ENCODE measurements around the gene RAD54L.

RAD54L gene

DNA sequence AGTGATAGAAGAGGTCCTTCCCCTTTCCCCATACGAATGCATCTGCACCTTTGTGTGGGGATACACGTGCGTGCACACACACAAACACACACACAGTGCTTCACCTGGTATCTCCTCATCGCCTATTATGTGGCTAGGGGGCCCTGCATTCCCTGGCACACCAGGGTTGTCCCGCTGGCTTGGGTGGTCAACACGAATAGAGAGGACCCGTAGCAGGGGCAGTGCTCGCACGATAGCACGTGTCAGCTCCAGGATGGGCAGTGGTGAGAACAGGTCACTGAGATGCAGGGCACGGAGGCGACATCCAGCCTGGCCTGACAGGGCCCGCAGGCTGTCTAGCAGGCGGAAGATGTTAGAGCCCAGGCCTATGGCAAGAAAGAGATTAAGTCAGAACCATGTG, 33.5 kb downstream of the RAD54L start:
- H3K4me1 ChIP-seq (ENCODE audit: control insufficient read depth in 5 of 5, insufficient read depth in 5 of 5, low read length in 5 of 5) = peaks cover 0 to 20% (median 8%) of the 10 kb centered on the region in 5 donors
- H3K27ac ChIP-seq (ENCODE audit: low read depth, low read length) = no peak overlapping the region
- no peaks in the 10 kb centered on the region for H3K9me3 ChIP-seq (ENCODE audit: control insufficient read depth in 5 of 5, low read length in 5 of 5)
- H3K4me3 ChIP-seq (ENCODE audit: low read depth in 1 of 5, low read length in 5 of 5) = no peak overlapping the region
- no peak overlapping the region for H3K9ac ChIP-seq (ENCODE audit: low read length in 5 of 5)
- no peaks in the 10 kb centered on the region for H3K27me3 ChIP-seq (ENCODE audit: control insufficient read depth in 5 of 5, insufficient read depth in 4 of 5, low read length in 5 of 5)
- H3K36me3 ChIP-seq (ENCODE audit: control insufficient read depth in 5 of 5, insufficient read depth in 5 of 5, low read length in 5 of 5) = peaks cover 14 to 81% (median 57%) of the 10 kb centered on the region in 5 donors

DNA sequence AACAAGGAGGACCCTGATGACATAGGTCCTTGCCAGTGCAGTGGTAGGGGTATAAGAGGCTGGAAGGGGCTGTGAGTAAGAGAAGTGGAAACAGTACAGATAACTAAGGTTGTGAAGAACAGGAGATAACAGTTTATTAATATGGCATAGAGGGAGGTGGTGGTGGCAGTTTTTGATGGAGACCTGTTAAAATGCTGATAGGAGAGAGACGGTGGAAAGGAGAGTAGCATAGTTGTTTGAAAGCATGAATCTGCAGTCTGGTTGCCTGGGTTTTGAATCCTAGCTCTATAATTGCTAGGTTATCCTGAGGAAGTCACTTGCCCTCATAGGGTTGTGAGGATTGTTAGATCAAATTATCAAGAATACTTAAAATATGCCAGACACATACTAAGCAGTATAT, 36.5 kb downstream of the RAD54L start:
- Histone ChIP-seq H3K4me3 (ENCODE audit: low read depth in 1 of 5, low read length in 5 of 5) (no peak overlapping the region), H3K27ac (ENCODE audit: low read depth, low read length) (no peak overlapping the region), H3K36me3 (ENCODE audit: control insufficient read depth in 5 of 5, insufficient read depth in 5 of 5, low read length in 5 of 5) (peaks cover 23 to 79% (median 60%) of the 10 kb centered on the region in 5 donors), H3K9me3 (ENCODE audit: control insufficient read depth in 5 of 5, low read length in 5 of 5) (no peaks in the 10 kb centered on the region), H3K4me1 (ENCODE audit: control insufficient read depth in 5 of 5, insufficient read depth in 5 of 5, low read length in 5 of 5) (peaks cover 0 to 15% (median 10%) of the 10 kb centered on the region in 5 donors), H3K9ac (ENCODE audit: low read length in 5 of 5) (no peak overlapping the region), H3K27me3 (ENCODE audit: control insufficient read depth in 5 of 5, insufficient read depth in 4 of 5, low read length in 5 of 5) (no peaks in the 10 kb centered on the region)

DNA sequence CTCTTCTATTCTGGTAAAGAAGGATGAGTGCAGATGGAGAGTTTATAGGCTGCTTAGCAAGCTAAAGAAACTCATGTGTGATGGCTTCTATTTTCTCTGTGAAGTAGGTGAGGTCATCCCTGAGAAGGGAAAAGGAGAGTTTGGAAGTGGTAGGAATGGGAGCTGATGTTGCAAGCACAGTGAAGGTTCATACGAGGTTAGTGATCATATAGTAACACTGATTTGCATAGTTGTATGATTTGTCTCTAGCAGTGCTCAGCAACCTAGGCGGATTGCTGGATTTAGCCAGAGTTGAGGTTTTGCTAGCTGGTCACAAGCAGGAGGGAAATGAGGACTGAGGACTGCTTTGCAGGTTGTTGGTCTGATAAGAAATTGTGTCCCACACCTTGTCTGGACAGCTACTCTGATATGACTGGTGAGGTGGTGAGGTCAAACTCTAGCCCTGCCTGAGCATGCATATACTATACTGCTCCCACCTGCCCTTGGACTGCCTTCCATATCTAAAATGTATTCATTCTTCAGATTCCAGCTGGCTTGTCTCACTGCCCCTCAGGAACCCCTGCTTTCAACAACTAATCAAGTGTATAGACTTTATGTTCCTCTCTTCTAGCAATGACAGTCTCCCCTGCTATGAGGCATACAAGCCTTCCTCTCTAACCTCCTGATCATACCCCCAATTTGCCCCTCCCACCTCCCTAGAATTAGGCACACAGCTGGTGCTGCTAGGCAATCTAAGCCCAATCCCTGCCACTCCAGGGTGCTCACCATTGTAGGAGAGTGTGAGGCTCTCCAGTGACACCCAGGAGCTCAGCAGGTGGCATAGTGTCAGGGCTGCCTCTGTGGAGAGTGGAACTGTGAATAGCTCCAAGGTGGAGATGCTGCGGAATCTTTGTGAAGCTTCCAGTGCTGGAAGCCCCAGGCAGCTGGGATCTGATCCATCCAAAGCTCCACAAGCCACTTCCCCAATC, 37.3 kb downstream of the RAD54L start:
- Histone ChIP-seq H3K36me3 (ENCODE audit: control insufficient read depth in 5 of 5, insufficient read depth in 5 of 5, low read length in 5 of 5) (peaks cover 23 to 75% (median 57%) of the 10 kb centered on the region in 5 donors), H3K27me3 (ENCODE audit: control insufficient read depth in 5 of 5, insufficient read depth in 4 of 5, low read length in 5 of 5) (no peaks in the 10 kb centered on the region), H3K9ac (ENCODE audit: low read length in 5 of 5) (peak overlapping the region in 1 of 5 donors; percentile 29), H3K9me3 (ENCODE audit: control insufficient read depth in 5 of 5, low read length in 5 of 5) (no peaks in the 10 kb centered on the region), H3K27ac (ENCODE audit: low read depth, low read length) (no peak overlapping the region), H3K4me1 (ENCODE audit: control insufficient read depth in 5 of 5, insufficient read depth in 5 of 5, low read length in 5 of 5) (peaks cover 0 to 10% (median 4%) of the 10 kb centered on the region in 5 donors), H3K4me3 (ENCODE audit: low read depth in 1 of 5, low read length in 5 of 5) (no peak overlapping the region)

DNA sequence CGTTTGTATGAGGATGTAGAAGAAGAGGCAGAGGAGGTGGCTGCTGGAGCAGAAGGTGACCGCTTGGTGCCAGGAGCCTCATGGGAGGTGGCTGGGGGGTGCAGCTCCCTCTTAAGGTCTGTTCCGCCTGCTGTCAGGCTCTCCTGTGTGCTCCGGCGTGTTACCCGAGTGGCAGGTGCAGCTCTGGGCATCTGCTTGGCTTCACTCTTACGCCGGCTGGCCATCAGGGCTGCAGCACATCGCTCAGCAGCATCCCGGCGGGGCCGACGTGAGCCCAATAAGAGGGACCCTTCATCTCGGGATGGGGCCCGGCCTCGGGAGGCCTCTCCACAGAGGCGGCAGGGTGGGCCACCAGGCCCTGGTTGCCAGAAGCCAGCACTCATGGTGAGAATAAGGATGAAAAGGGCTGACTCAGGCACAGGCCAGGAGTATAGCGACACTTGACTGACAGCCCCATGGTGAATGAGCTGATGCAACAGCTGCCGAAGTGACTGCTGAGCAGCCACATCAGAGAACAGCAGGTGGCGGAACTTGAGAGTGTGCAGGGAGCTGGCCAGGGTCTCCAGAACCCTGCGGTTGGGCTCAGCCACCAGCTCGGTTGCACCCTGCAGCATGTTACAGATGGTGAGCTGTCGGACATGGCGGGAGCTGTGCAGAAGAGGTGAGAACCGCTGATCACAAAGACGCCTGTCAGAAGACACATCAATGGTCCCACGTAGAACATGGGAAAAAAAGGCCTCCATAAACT, 38.3 kb downstream of the RAD54L start:
- H3K4me3 ChIP-seq (ENCODE audit: low read depth in 1 of 5, low read length in 5 of 5) = no peak overlapping the region
- peaks cover 18 to 68% (median 47%) of the 10 kb centered on the region in 5 donors for H3K36me3 ChIP-seq (ENCODE audit: control insufficient read depth in 5 of 5, insufficient read depth in 5 of 5, low read length in 5 of 5)
- H3K9ac ChIP-seq (ENCODE audit: low read length in 5 of 5) = no peak overlapping the region
- no peaks in the 10 kb centered on the region for H3K9me3 ChIP-seq (ENCODE audit: control insufficient read depth in 5 of 5, low read length in 5 of 5)
- no peaks in the 10 kb centered on the region for H3K27me3 ChIP-seq (ENCODE audit: control insufficient read depth in 5 of 5, insufficient read depth in 4 of 5, low read length in 5 of 5)
- H3K27ac ChIP-seq (ENCODE audit: low read depth, low read length) = no peak overlapping the region
- peaks cover 0 to 10% (median 4%) of the 10 kb centered on the region in 5 donors for H3K4me1 ChIP-seq (ENCODE audit: control insufficient read depth in 5 of 5, insufficient read depth in 5 of 5, low read length in 5 of 5)

DNA sequence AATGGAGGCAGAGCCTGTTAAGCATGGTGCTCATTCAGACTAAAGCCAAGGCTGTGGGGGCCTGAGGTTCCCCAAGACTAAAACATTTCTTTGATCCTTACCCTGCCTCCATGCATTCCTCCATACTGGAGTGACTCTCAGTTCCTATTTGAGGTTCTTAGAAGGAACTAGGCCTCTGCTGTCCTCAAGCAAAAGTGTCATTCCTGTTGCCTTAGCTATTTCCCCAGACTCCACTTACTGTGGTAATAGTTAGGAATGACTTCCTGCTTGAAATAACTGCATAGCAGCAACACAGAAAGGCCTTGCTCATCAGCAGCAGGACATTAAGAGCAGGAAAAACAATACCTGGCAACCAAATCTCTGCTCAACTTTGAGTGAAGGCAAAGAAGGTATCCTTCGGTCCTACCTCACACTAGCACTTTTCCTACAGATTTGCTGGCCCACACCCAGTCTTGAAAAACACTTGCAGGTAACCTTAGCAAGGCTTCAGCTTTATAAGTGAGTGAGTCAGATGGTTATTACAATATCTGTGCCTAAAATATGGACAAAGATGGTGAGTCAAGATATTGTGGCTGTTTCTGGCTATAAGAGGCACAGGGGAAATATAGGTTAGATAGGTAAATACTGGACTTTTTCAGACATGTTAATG, 41.0 kb downstream of the RAD54L start:
- Histone ChIP-seq H3K9me3 (ENCODE audit: control insufficient read depth in 5 of 5, low read length in 5 of 5) (no peaks in the 10 kb centered on the region), H3K9ac (ENCODE audit: low read length in 5 of 5) (no peak overlapping the region), H3K4me3 (ENCODE audit: low read depth in 1 of 5, low read length in 5 of 5) (no peak overlapping the region), H3K4me1 (ENCODE audit: control insufficient read depth in 5 of 5, insufficient read depth in 5 of 5, low read length in 5 of 5) (peaks cover 0 to 4% (median 0%) of the 10 kb centered on the region in 5 donors), H3K27me3 (ENCODE audit: control insufficient read depth in 5 of 5, insufficient read depth in 4 of 5, low read length in 5 of 5) (no peaks in the 10 kb centered on the region), H3K27ac (ENCODE audit: low read depth, low read length) (no peak overlapping the region), H3K36me3 (ENCODE audit: control insufficient read depth in 5 of 5, insufficient read depth in 5 of 5, low read length in 5 of 5) (peaks cover 23 to 64% (median 41%) of the 10 kb centered on the region in 5 donors)

DNA sequence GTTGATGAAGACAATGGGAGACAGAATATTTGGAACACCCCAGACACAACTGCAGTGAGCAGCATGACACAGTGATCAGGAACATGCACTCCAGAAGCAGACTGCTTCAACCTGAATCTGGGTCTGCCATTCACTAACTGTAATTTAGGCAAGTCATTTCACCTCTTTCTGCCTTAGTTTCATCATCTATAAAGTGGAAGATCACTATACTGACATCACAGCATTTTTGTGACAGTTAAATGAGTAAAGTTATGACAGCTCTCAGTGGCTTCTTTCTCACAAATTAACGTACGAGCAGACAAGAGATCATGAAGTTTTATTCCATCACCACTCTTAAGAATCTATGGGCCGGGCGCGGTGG, 41.6 kb downstream of the RAD54L start:
- H3K27me3 ChIP-seq (ENCODE audit: control insufficient read depth in 5 of 5, insufficient read depth in 4 of 5, low read length in 5 of 5) = no peaks in the 10 kb centered on the region
- H3K4me1 ChIP-seq (ENCODE audit: control insufficient read depth in 5 of 5, insufficient read depth in 5 of 5, low read length in 5 of 5) = peaks cover 0 to 4% (median 0%) of the 10 kb centered on the region in 5 donors
- H3K36me3 ChIP-seq (ENCODE audit: control insufficient read depth in 5 of 5, insufficient read depth in 5 of 5, low read length in 5 of 5) = peaks cover 21 to 66% (median 40%) of the 10 kb centered on the region in 5 donors
- H3K4me3 ChIP-seq (ENCODE audit: low read depth in 1 of 5, low read length in 5 of 5) = no peak overlapping the region
- no peak overlapping the region for H3K27ac ChIP-seq (ENCODE audit: low read depth, low read length)
- H3K9me3 ChIP-seq (ENCODE audit: control insufficient read depth in 5 of 5, low read length in 5 of 5) = no peaks in the 10 kb centered on the region
- H3K9ac ChIP-seq (ENCODE audit: low read length in 5 of 5) = no peak overlapping the region

DNA sequence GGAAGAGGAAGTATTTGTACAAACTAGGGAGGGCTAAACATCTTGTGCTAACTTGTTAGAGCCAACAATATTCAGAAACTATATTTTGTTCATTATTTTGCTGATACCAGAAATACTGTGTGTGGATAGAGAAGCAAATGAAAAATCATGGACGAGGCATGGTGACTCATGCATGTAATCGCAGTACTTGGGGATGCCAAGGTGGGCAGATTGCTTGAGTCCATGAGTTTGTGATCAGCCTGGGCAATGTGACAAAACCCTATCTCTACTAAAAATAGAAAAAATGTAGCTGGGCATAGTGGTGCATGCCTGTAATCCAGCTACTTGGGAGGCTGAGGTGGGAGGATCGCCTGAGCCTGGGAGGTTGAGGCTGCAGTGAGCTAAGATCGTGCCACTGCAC, 42.4 kb downstream of the RAD54L start:
- Histone ChIP-seq H3K4me3 (ENCODE audit: low read depth in 1 of 5, low read length in 5 of 5) (no peak overlapping the region), H3K9ac (ENCODE audit: low read length in 5 of 5) (no peak overlapping the region), H3K36me3 (ENCODE audit: control insufficient read depth in 5 of 5, insufficient read depth in 5 of 5, low read length in 5 of 5) (peaks cover 14 to 65% (median 31%) of the 10 kb centered on the region in 5 donors), H3K27ac (ENCODE audit: low read depth, low read length) (no peak overlapping the region), H3K27me3 (ENCODE audit: control insufficient read depth in 5 of 5, insufficient read depth in 4 of 5, low read length in 5 of 5) (no peaks in the 10 kb centered on the region), H3K4me1 (ENCODE audit: control insufficient read depth in 5 of 5, insufficient read depth in 5 of 5, low read length in 5 of 5) (peaks cover 0 to 4% (median 0%) of the 10 kb centered on the region in 5 donors), H3K9me3 (ENCODE audit: control insufficient read depth in 5 of 5, low read length in 5 of 5) (no peaks in the 10 kb centered on the region)

DNA sequence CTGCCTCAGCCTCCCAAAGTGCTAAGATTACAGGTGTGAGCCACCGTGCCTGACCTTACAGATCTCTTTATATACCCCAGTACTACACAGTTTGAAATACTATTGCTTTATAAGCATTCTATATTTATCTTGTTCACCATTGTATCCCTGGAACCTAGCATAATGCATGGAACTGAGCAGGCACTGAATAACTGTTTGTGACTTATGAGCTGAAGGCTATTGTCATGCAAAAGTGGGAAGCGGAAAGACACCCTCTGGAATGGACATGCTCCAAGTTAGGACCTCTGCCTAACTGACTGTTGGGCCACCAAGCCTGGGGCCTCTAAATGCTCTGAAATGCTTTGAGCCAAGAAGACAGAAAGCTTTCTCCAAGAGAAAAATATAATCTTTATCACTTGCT, 47.7 kb downstream of the RAD54L start:
- Histone ChIP-seq H3K9ac (ENCODE audit: low read length in 5 of 5) (no peak overlapping the region), H3K27ac (ENCODE audit: low read depth, low read length) (no peak overlapping the region), H3K36me3 (ENCODE audit: control insufficient read depth in 5 of 5, insufficient read depth in 5 of 5, low read length in 5 of 5) (peaks cover 21 to 58% (median 35%) of the 10 kb centered on the region in 5 donors), H3K4me3 (ENCODE audit: low read depth in 1 of 5, low read length in 5 of 5) (no peak overlapping the region), H3K27me3 (ENCODE audit: control insufficient read depth in 5 of 5, insufficient read depth in 4 of 5, low read length in 5 of 5) (no peaks in the 10 kb centered on the region), H3K4me1 (ENCODE audit: control insufficient read depth in 5 of 5, insufficient read depth in 5 of 5, low read length in 5 of 5) (peaks cover 0 to 16% (median 8%) of the 10 kb centered on the region in 5 donors), H3K9me3 (ENCODE audit: control insufficient read depth in 5 of 5, low read length in 5 of 5) (no peaks in the 10 kb centered on the region)

DNA sequence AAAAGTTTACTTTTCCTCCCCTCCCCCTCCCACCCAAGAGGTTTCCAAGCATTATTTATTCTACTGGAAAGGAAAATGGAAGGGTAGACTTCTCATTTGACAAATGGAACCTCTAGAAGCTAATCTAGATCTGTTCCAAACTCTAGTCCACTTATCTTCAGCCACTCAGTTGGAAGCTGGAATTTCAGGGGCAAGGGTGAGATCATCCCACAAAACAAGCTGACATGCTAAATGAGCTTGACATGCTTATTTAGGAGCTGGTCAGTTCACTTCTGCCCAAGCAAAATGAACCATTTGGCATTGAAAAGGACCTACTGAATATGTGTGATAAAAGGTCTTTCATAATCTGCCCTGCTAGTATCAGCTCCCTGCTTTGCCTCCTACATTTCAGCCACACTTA, 50.8 kb downstream of the RAD54L start:
- Histone ChIP-seq H3K9me3 (ENCODE audit: control insufficient read depth in 5 of 5, low read length in 5 of 5) (no peaks in the 10 kb centered on the region), H3K4me3 (ENCODE audit: low read depth in 1 of 5, low read length in 5 of 5) (no peak overlapping the region), H3K27me3 (ENCODE audit: control insufficient read depth in 5 of 5, insufficient read depth in 4 of 5, low read length in 5 of 5) (no peaks in the 10 kb centered on the region), H3K9ac (ENCODE audit: low read length in 5 of 5) (peak overlapping the region in 2 of 5 donors; percentile 0 to 16), H3K4me1 (ENCODE audit: control insufficient read depth in 5 of 5, insufficient read depth in 5 of 5, low read length in 5 of 5) (peaks cover 4 to 33% (median 27%) of the 10 kb centered on the region in 5 donors), H3K27ac (ENCODE audit: low read depth, low read length) (peak overlapping the region; percentile 7), H3K36me3 (ENCODE audit: control insufficient read depth in 5 of 5, insufficient read depth in 5 of 5, low read length in 5 of 5) (peaks cover 16 to 45% (median 31%) of the 10 kb centered on the region in 5 donors)
